ENCODE data around the gene CEBPE.
A peak's percentile ranks its signal among the peaks of the same experiment; 100 is the strongest.

Gene CEBPE

GRCh38 chr14:23102801-23103200 lies 16.3 kb downstream of the CEBPE start:
- DNase-seq (ENCODE audit: low spot score) = no peak

GRCh38 chr14:23101986-23102625 lies 16.9 kb downstream of the CEBPE start:
- no peak for DNase-seq (ENCODE audit: low spot score)

- DNase-seq (ENCODE audit: low spot score) = no peak
Observed at GRCh38 chr14:23101213-23101970, 17.7 kb downstream of the CEBPE start.

- no peak for DNase-seq (ENCODE audit: low spot score)
Observed at GRCh38 chr14:23099212-23099861, 19.7 kb downstream of the CEBPE start.

GRCh38 chr14:23097786-23098185 lies 21.3 kb downstream of the CEBPE start:
- no peak for DNase-seq (ENCODE audit: low spot score)

DNA sequence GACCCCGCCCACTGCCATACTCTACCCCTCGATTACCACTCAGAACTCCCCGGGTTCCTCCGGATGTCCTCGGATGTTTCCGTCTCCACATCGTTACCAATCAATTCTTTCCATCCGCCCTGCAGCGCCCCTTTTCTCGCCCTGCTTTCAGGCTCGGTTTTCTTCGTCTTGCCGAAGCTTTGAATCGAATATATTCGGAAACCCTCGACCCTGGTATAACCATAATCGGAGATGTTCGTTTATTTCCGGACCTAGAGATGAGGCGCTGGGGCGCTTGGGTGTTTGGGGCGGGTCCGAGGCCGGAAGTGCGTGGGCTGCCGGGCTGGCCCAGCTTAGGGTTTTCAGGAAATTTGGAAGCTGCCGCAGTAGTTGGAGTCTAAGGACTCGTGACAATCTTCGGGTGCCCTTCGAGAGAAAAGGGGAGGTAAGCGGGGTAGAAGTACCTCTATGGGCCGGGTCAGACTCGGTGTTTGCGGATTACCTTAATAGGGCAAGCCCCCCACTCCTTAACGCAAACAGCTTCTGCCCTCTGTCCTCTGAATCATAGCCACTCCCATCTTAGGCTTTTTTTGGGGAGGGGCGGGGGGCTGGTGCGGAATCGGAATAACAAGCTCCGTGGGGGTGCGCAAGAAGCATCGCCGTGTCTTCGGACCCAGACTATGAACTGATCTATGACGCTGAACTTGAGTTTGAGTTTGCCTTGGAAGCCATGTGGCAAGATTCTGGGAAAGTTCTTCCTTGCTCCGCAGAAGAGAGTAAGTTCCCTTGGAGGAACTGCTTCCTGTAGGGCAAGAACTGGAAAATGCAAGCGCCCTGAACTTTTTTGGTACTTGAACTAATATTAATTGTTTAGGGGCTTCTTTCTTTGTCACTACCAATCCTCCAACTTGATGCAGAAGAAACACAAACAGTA lies 23.6 kb downstream of the CEBPE start, which contains the start of gene C14orf119:
TSS of gene C14orf119 (plus strand) at position 310 of the 913 bp plus-strand sequence. CDS start 2,154 bp downstream, outside the sequence.
- DNase-seq (ENCODE audit: low spot score) = peak; percentile 96

GRCh38 chr14:23094666-23095195 lies 24.3 kb downstream of the CEBPE start, which contains the start of gene ACIN1:
Gene ACIN1, minus strand, starts transcription at chr14:23095136. Its CDS starts 24 bp downstream, at chr14:23095112.
- peak; percentile 88 for DNase-seq (ENCODE audit: low spot score)

GRCh38 chr14:23093991-23094665 lies 24.9 kb downstream of the CEBPE start:
- no peak for DNase-seq (ENCODE audit: low spot score)

- DNase-seq (ENCODE audit: low spot score) = no peak
Observed at GRCh38 chr14:23093526-23093925, 25.5 kb downstream of the CEBPE start.

DNA sequence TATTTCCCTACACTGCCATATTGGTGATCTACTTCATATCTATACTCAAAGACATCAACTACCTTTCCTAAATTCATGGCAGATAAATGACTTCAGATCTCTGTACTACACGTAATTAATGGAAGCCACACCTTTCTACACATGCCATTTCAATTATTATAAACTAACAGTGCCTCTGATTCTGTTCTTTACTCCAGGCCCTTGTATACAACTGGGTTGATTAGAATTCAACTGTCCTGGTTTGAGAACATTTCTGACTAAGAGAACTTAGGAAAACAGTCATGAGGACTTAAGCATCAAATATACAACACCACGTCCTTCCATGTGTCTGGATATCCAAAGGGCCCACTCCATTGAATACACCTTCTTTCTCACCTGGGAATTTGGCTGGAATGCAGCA lies 26.0 kb downstream of the CEBPE start:
- no peak for DNase-seq (ENCODE audit: low spot score)

GRCh38 chr14:23091294-23092225 lies 27.5 kb downstream of the CEBPE start:
- no peak for DNase-seq (ENCODE audit: low spot score)

DNA sequence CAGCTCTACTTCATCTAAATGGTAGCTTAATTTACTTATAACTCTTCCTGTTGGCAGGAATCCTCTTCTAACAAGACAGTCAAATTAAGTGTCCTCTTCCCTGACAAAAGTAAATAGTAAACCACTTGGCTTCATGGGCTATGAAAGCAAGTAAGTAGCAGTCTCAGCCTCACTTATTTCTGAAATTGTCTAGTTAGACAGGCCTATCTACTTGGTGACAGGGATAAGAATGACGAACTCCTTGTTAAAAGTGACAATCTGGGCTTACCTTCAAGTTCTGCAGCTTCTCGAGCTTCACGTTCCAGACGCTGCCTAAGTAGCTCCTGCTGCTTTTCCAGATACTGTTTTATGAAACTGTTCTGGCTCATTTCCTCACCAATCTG lies 28.8 kb downstream of the CEBPE start:
- no peak for DNase-seq (ENCODE audit: low spot score)

GRCh38 chr14:23089498-23090253 lies 29.4 kb downstream of the CEBPE start:
- DNase-seq (ENCODE audit: low spot score) = no peak

DNA sequence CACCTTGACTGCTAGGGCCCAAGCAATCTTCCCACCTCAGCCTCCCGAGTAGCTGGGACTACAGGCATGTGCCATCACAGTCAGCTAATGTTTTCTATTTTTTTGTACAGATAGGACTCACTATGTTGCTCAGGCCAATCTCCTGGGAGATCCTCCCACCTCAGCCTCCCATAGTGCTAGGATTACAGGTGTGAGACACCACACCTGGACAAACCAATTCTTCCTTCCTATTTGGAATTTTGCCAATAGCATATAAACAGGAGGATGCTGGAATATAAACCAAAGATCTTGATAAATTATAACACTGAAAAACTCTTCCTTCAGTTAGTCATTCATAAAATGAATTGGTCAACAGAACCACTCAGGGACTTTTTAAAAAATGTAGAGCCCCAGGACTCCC lies 32.5 kb downstream of the CEBPE start:
- DNase-seq (ENCODE audit: low spot score) = no peak

GRCh38 chr14:23085458-23085857 lies 33.6 kb downstream of the CEBPE start:
- no peak for DNase-seq (ENCODE audit: low spot score)

- DNase-seq (ENCODE audit: low spot score) = no peak
Observed at GRCh38 chr14:23080474-23080873, 38.6 kb downstream of the CEBPE start.

- no peak for DNase-seq (ENCODE audit: low spot score)
Observed at GRCh38 chr14:23079716-23080115, 39.3 kb downstream of the CEBPE start.

DNA sequence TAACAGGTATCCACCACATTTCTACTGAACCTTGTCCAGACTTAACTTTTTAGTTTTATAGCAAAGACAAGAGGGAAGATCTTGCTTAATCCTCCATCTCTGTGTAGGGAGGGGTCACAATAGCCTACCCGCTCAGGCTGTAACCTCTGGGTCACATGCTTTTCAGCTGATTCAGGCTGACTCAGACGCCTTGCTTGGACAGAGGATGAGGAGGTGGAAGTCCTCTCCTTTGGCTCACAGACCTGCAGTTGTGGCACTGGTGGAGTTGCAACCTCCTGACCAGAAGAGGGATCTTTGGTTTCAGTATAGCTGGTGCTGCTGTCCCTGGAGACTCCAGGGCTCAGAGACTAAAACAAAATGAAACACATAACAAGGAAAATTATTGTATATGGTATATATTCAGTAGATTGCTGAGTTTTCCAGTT lies 40.4 kb downstream of the CEBPE start:
- no peak for DNase-seq (ENCODE audit: low spot score)

- no peak for DNase-seq (ENCODE audit: low spot score)
Observed at GRCh38 chr14:23077962-23078361, 41.1 kb downstream of the CEBPE start.

Data from HuH-7 (cell line).